Neuronal stem cell (in vitro differentiated cells): ENCODE data around the gene RNF187.

Source experiments
- DNase-seq: peaks from one replicate; pipeline ENCODE4 v3.0.0-alpha.2; 2013; ENCODE audit warnings: low spot score
- H2AFZ ChIP-seq: one replicate; pipeline ENCODE4 v1.6.1; 2013; ENCODE audit warnings: mild to moderate bottlenecking, low read length, inconsistent platforms
- H2AK5ac ChIP-seq: 2 replicates; pipeline ENCODE4 v1.6.1; 2013; ENCODE audit warnings: low read depth, mild to moderate bottlenecking, inconsistent platforms, low read length, moderate library complexity, mixed read lengths
- H2BK120ac ChIP-seq: 2 replicates; pipeline ENCODE4 v1.6.1; 2013; ENCODE audit warnings: low read depth, mild to moderate bottlenecking, inconsistent platforms, low read length, moderate library complexity, mixed read lengths
- H2BK12ac ChIP-seq: one replicate; pipeline ENCODE4 v1.6.1; 2013; ENCODE audit warnings: low read length, inconsistent platforms
- H2BK15ac ChIP-seq: 2 replicates; pipeline ENCODE4 v1.6.1; 2013; ENCODE audit warnings: mild to moderate bottlenecking, low read length, inconsistent platforms, mixed read lengths
- H2BK5ac ChIP-seq: one replicate; pipeline ENCODE4 v1.6.1; 2013; ENCODE audit warnings: inconsistent platforms, mild to moderate bottlenecking, low read length, moderate library complexity
- H3K14ac ChIP-seq: one replicate; pipeline ENCODE4 v1.6.1; 2013; ENCODE audit warnings: low read length, inconsistent platforms
- H3K18ac ChIP-seq: 2 replicates; pipeline ENCODE4 v1.6.1; 2013; ENCODE audit warnings: low read length, inconsistent platforms
- H3K23ac ChIP-seq: 2 replicates; pipeline ENCODE4 v1.6.1; 2013; ENCODE audit warnings: low read depth, mild to moderate bottlenecking, mixed read lengths, low read length, inconsistent platforms; ENCODE audit not compliant: poor library complexity
- H3K27ac ChIP-seq: replicated peaks from 3 replicates; pipeline ENCODE4 v1.5.1; 2013; ENCODE audit warnings: low read length, inconsistent platforms
- H3K27me3 ChIP-seq, 3 experiments: 2 replicates each; pipeline ENCODE4 v1.6.1; 2013; ENCODE audit warnings: low read length in 3 of 3, mild to moderate bottlenecking in 2 of 3, inconsistent platforms in 1 of 3, low read depth in 1 of 3, mixed read lengths in 1 of 3, moderate library complexity in 1 of 3; ENCODE audit not compliant: control insufficient read depth in 3 of 3, insufficient read depth in 3 of 3
- H3K36me3 ChIP-seq, 2 donors: replicated peaks in 1 of 2; 2 replicates each; pipeline ENCODE4 v1.6.1; 2013; ENCODE audit warnings: low read length in 2 of 2; ENCODE audit not compliant: control insufficient read depth in 2 of 2, insufficient read depth in 2 of 2
- H3K4ac ChIP-seq: 2 replicates; pipeline ENCODE4 v1.6.1; 2013; ENCODE audit warnings: inconsistent platforms, mild to moderate bottlenecking, low read length, moderate library complexity
- H3K4me1 ChIP-seq, 2 donors: 1 replicate in 1 of 2; 2 replicates in 1 of 2; pipeline ENCODE4 v1.6.1; 2013; ENCODE audit warnings: low read length in 2 of 2, low read depth in 1 of 2; ENCODE audit not compliant: control insufficient read depth in 2 of 2, insufficient read depth in 1 of 2
- H3K4me2 ChIP-seq: one replicate; pipeline ENCODE4 v1.6.1; 2013; ENCODE audit warnings: mild to moderate bottlenecking, low read length, inconsistent platforms; ENCODE audit not compliant: insufficient read depth, poor library complexity, severe bottlenecking
- H3K4me3 ChIP-seq, 2 donors: 2 replicates each; pipeline ENCODE4 v1.5.1; 2013; ENCODE audit warnings: low read length in 2 of 2, mild to moderate bottlenecking in 2 of 2, inconsistent platforms in 1 of 2, moderate library complexity in 1 of 2
- H3K79me1 ChIP-seq: one replicate; pipeline ENCODE4 v1.6.1; 2013; ENCODE audit warnings: low read depth, mild to moderate bottlenecking, inconsistent platforms, low read length, moderate library complexity
- H3K9ac ChIP-seq: one replicate; pipeline ENCODE4 v1.6.1; 2013; ENCODE audit warnings: mild to moderate bottlenecking, low read depth, low read length, inconsistent platforms; ENCODE audit not compliant: poor library complexity
- H3K9me3 ChIP-seq, 2 donors: replicated peaks in 1 of 2; 2 replicates each; pipeline versions ENCODE3 to v1.6.1; 2013; ENCODE audit warnings: low read length in 2 of 2, mild to moderate bottlenecking in 2 of 2, inconsistent platforms in 1 of 2, low read depth in 1 of 2, mixed read lengths in 1 of 2, moderate library complexity in 1 of 2; ENCODE audit not compliant: control insufficient read depth in 2 of 2, insufficient read depth in 1 of 2
- H4K8ac ChIP-seq: one replicate; pipeline ENCODE4 v1.6.1; 2013; ENCODE audit warnings: low read depth, mild to moderate bottlenecking, inconsistent platforms, low read length, moderate library complexity
- H4K91ac ChIP-seq: one replicate; pipeline ENCODE4 v1.6.1; 2013; ENCODE audit warnings: low read length, low read depth, mild to moderate bottlenecking, inconsistent platforms; ENCODE audit not compliant: poor library complexity
- WGBS, 2 donors: extraction: QIAGEN DNeasy Blood & Tissue Kit; methylation state at CpG; one replicate each; pipeline ENCODE4 v1.1.7; 2013; ENCODE audit warnings: missing lambda C conversion rate in 2 of 2, mixed read lengths in 1 of 2; ENCODE audit not compliant: insufficient read length in 2 of 2, insufficient replicate concordance in 1 of 2; ENCODE audit errors: extremely low coverage in 2 of 2; 5-methylcytosine and 5-hydroxymethylcytosine counted together

The RNF187 gene

DNA sequence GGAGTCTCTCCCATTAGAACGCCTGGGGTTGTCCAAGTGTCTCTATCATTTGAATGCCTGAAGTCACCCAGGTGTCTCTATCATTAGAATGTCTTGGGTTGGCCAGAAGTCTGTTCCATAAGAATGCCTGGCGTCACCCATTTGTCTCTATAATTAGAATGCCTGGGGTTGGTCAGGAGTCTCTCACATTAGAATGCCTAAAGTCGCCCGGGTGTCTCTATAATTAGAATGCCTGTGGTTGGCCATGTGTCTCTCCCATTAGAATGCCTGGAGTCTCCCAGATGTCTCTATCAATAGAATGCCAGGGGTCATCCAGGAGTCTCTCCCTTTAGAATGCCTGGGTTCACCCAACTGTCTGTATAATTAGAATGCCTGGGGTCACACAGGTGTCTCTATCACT is 54.5 kb downstream of the RNF187 start:
- no peak overlapping the region for H2BK5ac ChIP-seq
- H3K23ac ChIP-seq = no peak overlapping the region
- no peak overlapping the region for H3K18ac ChIP-seq
- no peaks in the 10 kb centered on the region for H3K36me3 ChIP-seq
- DNase-seq = no peak
- no peak overlapping the region for H2AFZ ChIP-seq
- H2BK15ac ChIP-seq = no peak overlapping the region
- H3K14ac ChIP-seq = no peak overlapping the region
- no peak overlapping the region for H2BK12ac ChIP-seq
- no peak overlapping the region for H4K91ac ChIP-seq
- no peak overlapping the region for H3K27ac ChIP-seq
- no CpG with 5 or more reads among the region's 4 CpGs for WGBS, 2 donors
- H3K4ac ChIP-seq = no peak overlapping the region
- no peaks in the 10 kb centered on the region for H3K79me1 ChIP-seq
- no peak overlapping the region for H4K8ac ChIP-seq
- peaks cover 0 to 4% of the 10 kb centered on the region in 2 donors for H3K9me3 ChIP-seq
- H2BK120ac ChIP-seq = no peak overlapping the region
- H3K9ac ChIP-seq = no peak overlapping the region
- H3K4me2 ChIP-seq = no peak overlapping the region
- no peak overlapping the region for H2AK5ac ChIP-seq
- H3K4me1 ChIP-seq = no peaks in the 10 kb centered on the region
- no peak overlapping the region for H3K4me3 ChIP-seq
- H3K27me3 ChIP-seq = no peaks in the 10 kb centered on the region

DNA sequence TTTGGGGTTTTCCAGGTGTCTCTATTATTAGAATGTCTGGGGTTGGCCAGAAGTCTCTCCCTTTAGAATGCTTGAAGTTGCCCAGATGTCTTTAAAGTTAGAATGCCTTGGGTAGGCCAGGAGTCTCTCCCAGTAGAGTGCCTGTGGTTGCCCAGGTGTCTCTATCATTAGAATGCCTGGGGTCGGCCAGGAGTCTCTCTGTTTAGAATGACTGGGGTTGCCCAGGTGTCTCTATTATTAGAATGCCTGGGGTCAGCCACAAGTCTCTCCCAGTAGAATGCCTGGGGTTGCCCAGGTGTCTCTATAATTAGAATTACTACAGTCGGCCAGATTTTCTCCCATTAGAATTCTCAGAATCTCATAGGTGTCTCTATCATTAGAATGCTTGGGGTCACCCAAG is 55.2 kb downstream of the RNF187 start:
- Histone ChIP-seq H3K4me3 (no peak overlapping the region), H2BK15ac (no peak overlapping the region), H2BK12ac (no peak overlapping the region), H3K14ac (no peak overlapping the region), H3K27ac (no peak overlapping the region), H2BK120ac (no peak overlapping the region), H4K91ac (no peak overlapping the region), H3K9ac (no peak overlapping the region), H3K4me2 (no peak overlapping the region), H3K18ac (no peak overlapping the region), H2AK5ac (no peak overlapping the region), H3K9me3 (peaks cover 0 to 4% of the 10 kb centered on the region in 2 donors), H3K79me1 (no peaks in the 10 kb centered on the region), H2AFZ (no peak overlapping the region), H3K4me1 (no peaks in the 10 kb centered on the region), H3K4ac (no peak overlapping the region), H3K27me3 (no peaks in the 10 kb centered on the region), H4K8ac (no peak overlapping the region), H2BK5ac (no peak overlapping the region), H3K23ac (no peak overlapping the region), H3K36me3 (no peaks in the 10 kb centered on the region)
- no peak for DNase-seq
- no CpG with 5 or more reads among the region's 2 CpGs for WGBS, 2 donors

DNA sequence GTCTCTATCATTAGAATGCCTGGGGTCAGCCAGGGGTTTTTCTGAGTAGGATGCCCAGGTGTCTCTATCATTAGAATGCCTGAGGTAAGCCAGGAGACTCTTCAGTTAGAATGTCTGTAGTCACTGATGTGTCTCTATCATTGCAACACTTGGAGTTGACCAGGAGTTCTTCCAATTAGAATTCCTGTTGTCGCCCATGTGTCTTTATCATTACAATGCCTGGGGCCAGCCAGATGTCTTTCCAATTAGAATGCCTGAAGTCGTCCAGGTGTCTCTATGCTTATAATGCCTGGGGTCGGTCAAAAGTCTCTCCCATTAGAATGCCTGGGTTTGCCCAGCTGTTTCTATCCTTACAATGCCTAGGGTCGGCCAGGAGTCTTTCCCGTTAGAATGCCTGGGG is 55.8 kb downstream of the RNF187 start:
- WGBS, 2 donors = no CpG with 5 or more reads among the region's 5 CpGs
- Histone ChIP-seq H4K91ac (no peak overlapping the region), H3K4me2 (no peak overlapping the region), H2BK12ac (no peak overlapping the region), H2BK120ac (no peak overlapping the region), H2BK15ac (no peak overlapping the region), H3K79me1 (no peaks in the 10 kb centered on the region), H3K23ac (no peak overlapping the region), H3K27ac (no peak overlapping the region), H3K9me3 (peaks cover 0 to 4% of the 10 kb centered on the region in 2 donors), H3K36me3 (no peaks in the 10 kb centered on the region), H3K18ac (no peak overlapping the region), H3K4ac (no peak overlapping the region), H3K27me3 (no peaks in the 10 kb centered on the region), H4K8ac (no peak overlapping the region), H3K9ac (no peak overlapping the region), H2BK5ac (no peak overlapping the region), H3K14ac (no peak overlapping the region), H2AFZ (no peak overlapping the region), H3K4me3 (no peak overlapping the region), H3K4me1 (no peaks in the 10 kb centered on the region), H2AK5ac (no peak overlapping the region)
- no peak for DNase-seq

DNA sequence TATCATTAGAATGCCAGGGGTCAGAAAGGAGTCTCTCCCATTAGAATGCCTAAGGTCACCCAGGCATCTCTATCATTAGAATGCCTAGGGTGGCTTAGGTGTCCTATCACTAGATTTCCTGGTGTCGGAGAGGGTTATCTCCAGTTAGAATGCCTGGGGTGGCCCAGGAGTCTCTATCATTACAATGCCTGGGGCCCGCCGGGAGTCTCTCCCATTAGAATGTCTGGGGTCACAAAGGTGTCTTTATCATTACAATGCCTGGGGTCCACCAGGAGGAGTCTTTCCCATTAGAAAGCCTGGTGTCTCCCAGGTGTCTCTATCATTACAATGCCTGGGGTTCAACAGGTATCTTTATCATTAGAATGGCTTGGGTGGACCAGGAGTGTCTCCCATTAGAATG is 56.2 kb downstream of the RNF187 start:
- Histone ChIP-seq H3K79me1 (no peaks in the 10 kb centered on the region), H3K14ac (no peak overlapping the region), H2BK15ac (no peak overlapping the region), H3K4me2 (no peak overlapping the region), H3K27ac (no peak overlapping the region), H3K23ac (no peak overlapping the region), H3K9ac (no peak overlapping the region), H4K8ac (no peak overlapping the region), H2BK5ac (no peak overlapping the region), H3K4me1 (no peaks in the 10 kb centered on the region), H3K27me3 (no peaks in the 10 kb centered on the region), H2AFZ (no peak overlapping the region), H2BK120ac (no peak overlapping the region), H3K9me3 (peaks cover 0 to 4% of the 10 kb centered on the region in 2 donors), H2BK12ac (no peak overlapping the region), H3K36me3 (no peaks in the 10 kb centered on the region), H4K91ac (no peak overlapping the region), H3K18ac (no peak overlapping the region), H2AK5ac (no peak overlapping the region), H3K4ac (no peak overlapping the region), H3K4me3 (no peak overlapping the region)
- no peak for DNase-seq
- no CpG with 5 or more reads among the region's 3 CpGs for WGBS, 2 donors
